ENCODE results near the gene PCDHGA10. TPM values are rescaled to one million over a fixed set of nuclear protein-coding genes. Genes with fewer than 3 reads are reported as not detected.

Gene PCDHGA10
- polyA plus RNA-seq, 1 of the 3 experiments (the other 2 are of a cell fraction) = 2.0 TPM

- no peak for DNase-seq
These were observed 27.6 kb downstream of the PCDHGA10 start for GRCh38 chr5:141440341-141440740.

More at GRCh38 chr5:141440341-141440740, 27.6 kb downstream of the PCDHGA10 start:
- no peak overlapping the region for H3K4me2 ChIP-seq
- H3K4me1 ChIP-seq (ENCODE audit: control insufficient read depth in 1 of 2, insufficient read depth in 2 of 2, low read depth in 1 of 2, low read length in 1 of 2) = no peaks in the 10 kb centered on the region
- peak overlapping the region in 1 of 2 experiments; percentile 12; a peak in 1 of 4 replicates for H3K4me3 ChIP-seq (ENCODE audit: low read depth in 2 of 2, low read length in 1 of 2)
- no peak overlapping the region for H2AFZ ChIP-seq (ENCODE audit: low read depth)
- H3K27ac ChIP-seq (ENCODE audit: low read depth in 2 of 2, low read length in 1 of 2) = no peak overlapping the region
- no peaks in the 10 kb centered on the region for H3K9me2 ChIP-seq
- H3K36me3 ChIP-seq (replicated peaks in 1 of 2; ENCODE audit: control insufficient read depth in 1 of 2, insufficient read depth in 2 of 2, low read length in 1 of 2) = no peaks in the 10 kb centered on the region
- H4K20me1 ChIP-seq (ENCODE audit: insufficient read depth) = no peaks in the 10 kb centered on the region
- ChIA-PET CTCF (no interaction called here), POLR2A (no interaction called here)
- 79% methylated on average over 9 of the region's 9 CpGs for WGBS (ENCODE audit: low lambda C conversion rate)
- H3K79me2 ChIP-seq (ENCODE audit: insufficient read depth) = 0 out of 2 replicates have a peak, but pooled peaks cover 3% of the 10 kb centered on the region
- TF ChIP-seq SMC3 (IDR thresholded peaks at IDR 0.05; ENCODE audit: low read depth, low read length) = no peak
- no peak for TF ChIP-seq USF2 (IDR thresholded peaks at IDR 0.05; ENCODE audit: borderline replicate concordance, low read depth, low read length)
- no peak for TF ChIP-seq MXI1 (IDR thresholded peaks at IDR 0.05; ENCODE audit: low read depth, low read length)
- TF ChIP-seq GABPA (IDR thresholded peaks at IDR 0.05; ENCODE audit: low read depth) = no peak
- TF ChIP-seq EP300 (IDR thresholded peaks at IDR 0.05; ENCODE audit: borderline replicate concordance in 1 of 2, low read depth in 1 of 2, low read length in 1 of 2) = no peak
- no peak for TF ChIP-seq EZH2phosphoT487 (IDR thresholded peaks at IDR 0.05; ENCODE audit: borderline replicate concordance, low read depth)
- no peak for TF ChIP-seq REST (IDR thresholded peaks at IDR 0.05; ENCODE audit: low read depth, low read length)
- TF ChIP-seq ELF1 (IDR thresholded peaks at IDR 0.05) = no peak
- no peak for TF ChIP-seq PBX3 (IDR thresholded peaks at IDR 0.05)
- no peak for TF ChIP-seq MAX (IDR thresholded peaks at IDR 0.05; ENCODE audit: low read depth)
- no peak for TF ChIP-seq ZBTB33 (IDR thresholded peaks at IDR 0.05; ENCODE audit: borderline replicate concordance, low read depth)
- TF ChIP-seq NFIC (IDR thresholded peaks at IDR 0.05; ENCODE audit: borderline replicate concordance) = no peak
- no peak for TF ChIP-seq RCOR1 (IDR thresholded peaks at IDR 0.05; ENCODE audit: low read length)
- no peak for TF ChIP-seq FOXM1 (IDR thresholded peaks at IDR 0.05; ENCODE audit: low read depth)
- no peak for TF ChIP-seq TAF1 (IDR thresholded peaks at IDR 0.05; ENCODE audit: borderline replicate concordance, low read depth, low read length)
- no peak for TF ChIP-seq POLR2AphosphoS5 (IDR thresholded peaks at IDR 0.05; ENCODE audit: low read depth, low read length)
- no peak overlapping the region for H3K9ac ChIP-seq
- no peaks in the 10 kb centered on the region for H3F3A ChIP-seq (replicated peaks; ENCODE audit: insufficient read depth)
- no peaks in the 10 kb centered on the region for H3K27me3 ChIP-seq (ENCODE audit: insufficient read depth)
- peaks cover 4% of the 10 kb centered on the region; the same call in 1 of the 2 replicates for H3K9me3 ChIP-seq

All from SK-N-SH (cell line).